SK-N-SH (cell line): ENCODE measurements around the gene E2F1. TPM values are rescaled to one million over a fixed set of nuclear protein-coding genes. Genes with fewer than 3 reads are reported as not detected.

Experiments used
- CTCF ChIA-PET: fragments of 300-600, 350-600 bp; formaldehyde crosslinking; extraction: SDS; loops from one replicate; lab custom pipeline; 2021; lab: Yijun Ruan, JAX
- POLR2A ChIA-PET: fragments of 350-600 bp; sonication (Branson Sonifier 250); formaldehyde crosslinking; extraction: SDS; loops from one replicate; lab custom pipeline; 2020; ENCODE audit warnings: antibody characterized with exemption, inconsistent platforms; lab: Yijun Ruan, JAX
- DNase-seq: peaks from one replicate; pipeline ENCODE4 v3.0.0; 2012
- H2AFZ ChIP-seq: fragments of 200-600 bp; sonication (generic); 2 replicates; pipeline ENCODE4 v1.8.1; 2016; ENCODE audit warnings: antibody characterized with exemption, mild to moderate bottlenecking, low read depth
- H3F3A ChIP-seq: fragments of 200-600 bp; sonication (generic); replicated peaks from 2 replicates; pipeline ENCODE3; 2016; ENCODE audit warnings: antibody characterized with exemption, mild to moderate bottlenecking; ENCODE audit not compliant: insufficient read depth
- H3K27ac ChIP-seq, 2 experiments: fragments of 200-500 bp in 1 of 2; fragments of 200-600 bp in 1 of 2; sonication (Bioruptor generic) in 1 of 2; sonication (generic), shearing (Covaris generic) in 1 of 2; 2 replicates each; pipeline versions ENCODE4 v1.5.1 to v1.6.1; 2014 to 2016; ENCODE audit warnings: low read depth in 2 of 2, inconsistent platforms in 1 of 2, low read length in 1 of 2, mild to moderate bottlenecking in 1 of 2, mixed read lengths in 1 of 2
- H3K27me3 ChIP-seq: fragments of 200-600 bp; sonication (generic), shearing (Covaris generic); 2 replicates; pipeline ENCODE4 v1.6.1; 2016; ENCODE audit warnings: mixed run types; ENCODE audit not compliant: insufficient read depth
- H3K36me3 ChIP-seq, 2 experiments: fragments of 200-500 bp in 1 of 2; fragments of 200-600 bp in 1 of 2; sonication (Bioruptor generic) in 1 of 2; sonication (generic) in 1 of 2; replicated peaks in 1 of 2; 2 replicates each; pipeline versions ENCODE3 to v1.5.1; 2014 to 2016; ENCODE audit warnings: low read length in 1 of 2, mild to moderate bottlenecking in 1 of 2; ENCODE audit not compliant: insufficient read depth in 2 of 2, control insufficient read depth in 1 of 2
- H3K4me1 ChIP-seq, 2 experiments: fragments of 200-500 bp in 1 of 2; fragments of 200-600 bp in 1 of 2; sonication (Bioruptor generic) in 1 of 2; sonication (generic), shearing (Covaris generic) in 1 of 2; 2 replicates each; pipeline versions ENCODE4 v1.5.1 to v1.6.1; 2014 to 2016; ENCODE audit warnings: low read depth in 1 of 2, low read length in 1 of 2, mixed run types in 1 of 2; ENCODE audit not compliant: insufficient read depth in 2 of 2, control insufficient read depth in 1 of 2
- H3K4me2 ChIP-seq: fragments of 200-600 bp; sonication (generic), shearing (Covaris generic); 2 replicates; pipeline ENCODE4 v1.6.1; 2017; ENCODE audit warnings: mixed run types
- H3K4me3 ChIP-seq, 2 experiments: fragments of 200-500 bp in 1 of 2; fragments of 200-600 bp in 1 of 2; sonication (Bioruptor generic) in 1 of 2; sonication (generic), shearing (Covaris generic) in 1 of 2; 2 replicates each; pipeline versions ENCODE4 v1.5.1 to v1.8.1; 2014 to 2016; ENCODE audit warnings: low read depth in 2 of 2, inconsistent platforms in 1 of 2, low read length in 1 of 2, mild to moderate bottlenecking in 1 of 2, mixed read lengths in 1 of 2, moderate library complexity in 1 of 2
- H3K79me2 ChIP-seq: fragments of 200-600 bp; sonication (generic); 2 replicates; pipeline ENCODE4 v1.8.1; 2017; ENCODE audit warnings: mild to moderate bottlenecking; ENCODE audit not compliant: insufficient read depth
- H3K9ac ChIP-seq: fragments of 200-600 bp; sonication (generic); 2 replicates; pipeline ENCODE4 v1.6.1; 2017; ENCODE audit warnings: mixed run types
- H3K9me2 ChIP-seq: fragments of 200-600 bp; sonication (generic); 2 replicates; pipeline ENCODE4 v1.6.1; 2017; ENCODE audit warnings: mixed run types
- H3K9me3 ChIP-seq: fragments of 200-600 bp; sonication (generic); 2 replicates; pipeline ENCODE4 v1.6.1; 2017; ENCODE audit warnings: mixed run types, mild to moderate bottlenecking, moderate library complexity
- H4K20me1 ChIP-seq: fragments of 200-600 bp; sonication (generic); 2 replicates; pipeline ENCODE4 v1.6.1; 2017; ENCODE audit warnings: mild to moderate bottlenecking, mixed run types; ENCODE audit not compliant: insufficient read depth
- ELF1 ChIP-seq: IDR thresholded peaks from 2 replicates; pipeline ENCODE4 v1.4.0; 2012
- EP300 ChIP-seq, 2 experiments: IDR thresholded peaks; 2 replicates each; pipeline versions ENCODE4 v1.4.0 to v1.6.1; 2012; ENCODE audit warnings: borderline replicate concordance in 1 of 2, low read depth in 1 of 2, low read length in 1 of 2
- FOSL2 ChIP-seq: IDR thresholded peaks from 2 replicates; pipeline ENCODE4 v1.4.0; 2012; ENCODE audit warnings: low read depth, mild to moderate bottlenecking, moderate library complexity, borderline replicate concordance
- GATA2 ChIP-seq: sonication (generic); formaldehyde crosslinking; IDR thresholded peaks from 2 replicates; pipeline ENCODE4 v1.5.0; 2020; ENCODE audit warnings: mild to moderate bottlenecking, missing genetic modification reagents
- POLR2AphosphoS5 ChIP-seq: IDR thresholded peaks from 2 replicates; pipeline ENCODE4 v1.6.1; 2012; ENCODE audit warnings: low read depth, low read length
- RCOR1 ChIP-seq: fragments of 150-350 bp; IDR thresholded peaks from 2 replicates; pipeline ENCODE4 v1.6.1; 2017; ENCODE audit warnings: antibody characterized with exemption, low read length
- RXRA ChIP-seq: IDR thresholded peaks from 2 replicates; pipeline ENCODE4 v1.4.0; 2012; ENCODE audit warnings: low read depth, mild to moderate bottlenecking, borderline replicate concordance
- SIN3A ChIP-seq: IDR thresholded peaks from 2 replicates; pipeline ENCODE4 v1.6.1; 2012; ENCODE audit warnings: low read depth, mild to moderate bottlenecking, low read length, moderate library complexity, borderline replicate concordance
- TAF1 ChIP-seq: IDR thresholded peaks from 2 replicates; pipeline ENCODE4 v1.6.1; 2012; ENCODE audit warnings: low read depth, mild to moderate bottlenecking, low read length, moderate library complexity, borderline replicate concordance
- TCF12 ChIP-seq: IDR thresholded peaks from 2 replicates; pipeline ENCODE4 v1.4.0; 2012
- WGBS: methylation state at CpG from one replicate; pipeline ENCODE4 v1.1.6; 2017; ENCODE audit warnings: low lambda C conversion rate; 5-methylcytosine and 5-hydroxymethylcytosine counted together
- polyA plus RNA-seq, 3 experiments: library from polyadenylated mRNA; depleted of rRNA; stranded (reverse); fragments of >200 nt; gene quantifications; 2 replicates each; pipeline ENCODE4 v1.2.3, GENCODE V29; 2012
- TF ChIP-seq, protein P1 (sequence below): IDR thresholded peaks from 2 replicates; pipeline ENCODE4 v1.6.1; 2012; ENCODE audit warnings: mild to moderate bottlenecking, low read depth, low read length, moderate library complexity
- TF ChIP-seq, protein P2 (sequence below): IDR thresholded peaks from 2 replicates; pipeline ENCODE4 v1.4.0; 2012; ENCODE audit warnings: low read depth, borderline replicate concordance
- TF ChIP-seq, protein P3 (sequence below): fragments of 150-350 bp; IDR thresholded peaks from 2 replicates; pipeline ENCODE4 v1.6.1; 2017; ENCODE audit warnings: antibody characterized with exemption, low read length, low read depth, borderline replicate concordance

The E2F1 gene
- polyA plus RNA-seq, 1 of the 3 experiments (the other 2 are of a cell fraction), result 15.0 TPM

DNA sequence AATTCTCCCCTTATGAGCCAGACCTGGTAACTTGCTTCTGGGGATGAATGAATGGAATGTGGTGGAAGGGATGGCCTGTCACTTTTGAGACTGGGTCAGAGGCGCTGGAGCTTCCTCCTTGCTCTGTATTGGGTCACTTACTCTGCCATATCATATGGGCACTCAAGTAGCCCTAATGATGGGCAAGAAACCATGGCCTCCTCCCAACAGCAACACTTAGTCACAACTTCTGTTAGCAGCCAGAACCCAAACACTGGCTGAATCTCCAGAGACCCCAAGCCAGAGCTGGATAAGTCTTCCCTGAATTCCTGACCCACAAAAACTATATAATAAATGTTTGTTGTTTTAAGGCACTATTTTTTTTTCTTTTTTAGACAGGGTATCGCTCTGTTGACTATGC is 5.5 kb downstream of the E2F1 start:
- H3K4me1 ChIP-seq, result peaks cover 7 to 14% of the 10 kb centered on the region in 2 experiments; a peak in 2 of 4 replicates
- POLR2A ChIA-PET, result no interaction called here
- H2AFZ ChIP-seq, result no peak overlapping the region
- CTCF ChIA-PET, result interaction anchor here (1.6 to 4.3 kb wide), 3 partner anchors 12 to 51 kb away, joined by 4 to 34 read pairs (median 7); partner anchors contain the start of genes ACTL10 and ZNF341
- no peaks in the 10 kb centered on the region for H3K27me3 ChIP-seq
- H3K79me2 ChIP-seq, result peaks cover 35% of the 10 kb centered on the region
- peaks cover 6% of the 10 kb centered on the region; the same call in 1 of the 2 replicates for H4K20me1 ChIP-seq
- TF ChIP-seq, protein P1, sequence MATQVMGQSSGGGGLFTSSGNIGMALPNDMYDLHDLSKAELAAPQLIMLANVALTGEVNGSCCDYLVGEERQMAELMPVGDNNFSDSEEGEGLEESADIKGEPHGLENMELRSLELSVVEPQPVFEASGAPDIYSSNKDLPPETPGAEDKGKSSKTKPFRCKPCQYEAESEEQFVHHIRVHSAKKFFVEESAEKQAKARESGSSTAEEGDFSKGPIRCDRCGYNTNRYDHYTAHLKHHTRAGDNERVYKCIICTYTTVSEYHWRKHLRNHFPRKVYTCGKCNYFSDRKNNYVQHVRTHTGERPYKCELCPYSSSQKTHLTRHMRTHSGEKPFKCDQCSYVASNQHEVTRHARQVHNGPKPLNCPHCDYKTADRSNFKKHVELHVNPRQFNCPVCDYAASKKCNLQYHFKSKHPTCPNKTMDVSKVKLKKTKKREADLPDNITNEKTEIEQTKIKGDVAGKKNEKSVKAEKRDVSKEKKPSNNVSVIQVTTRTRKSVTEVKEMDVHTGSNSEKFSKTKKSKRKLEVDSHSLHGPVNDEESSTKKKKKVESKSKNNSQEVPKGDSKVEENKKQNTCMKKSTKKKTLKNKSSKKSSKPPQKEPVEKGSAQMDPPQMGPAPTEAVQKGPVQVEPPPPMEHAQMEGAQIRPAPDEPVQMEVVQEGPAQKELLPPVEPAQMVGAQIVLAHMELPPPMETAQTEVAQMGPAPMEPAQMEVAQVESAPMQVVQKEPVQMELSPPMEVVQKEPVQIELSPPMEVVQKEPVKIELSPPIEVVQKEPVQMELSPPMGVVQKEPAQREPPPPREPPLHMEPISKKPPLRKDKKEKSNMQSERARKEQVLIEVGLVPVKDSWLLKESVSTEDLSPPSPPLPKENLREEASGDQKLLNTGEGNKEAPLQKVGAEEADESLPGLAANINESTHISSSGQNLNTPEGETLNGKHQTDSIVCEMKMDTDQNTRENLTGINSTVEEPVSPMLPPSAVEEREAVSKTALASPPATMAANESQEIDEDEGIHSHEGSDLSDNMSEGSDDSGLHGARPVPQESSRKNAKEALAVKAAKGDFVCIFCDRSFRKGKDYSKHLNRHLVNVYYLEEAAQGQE, result no peak
- TF ChIP-seq SIN3A, result no peak
- TF ChIP-seq TCF12, result no peak
- TF ChIP-seq RXRA, result no peak
- no peak for TF ChIP-seq POLR2AphosphoS5
- H3F3A ChIP-seq, result no peaks in the 10 kb centered on the region
- WGBS, result 100% methylated on average over 2 of the region's 2 CpGs
- no peak overlapping the region for H3K4me3 ChIP-seq
- H3K27ac ChIP-seq, result no peak overlapping the region
- DNase-seq, result no peak
- H3K4me2 ChIP-seq, result no peak overlapping the region
- no peaks in the 10 kb centered on the region for H3K9me3 ChIP-seq
- no peaks in the 10 kb centered on the region for H3K36me3 ChIP-seq
- no peak overlapping the region for H3K9ac ChIP-seq
- no peaks in the 10 kb centered on the region for H3K9me2 ChIP-seq

DNA sequence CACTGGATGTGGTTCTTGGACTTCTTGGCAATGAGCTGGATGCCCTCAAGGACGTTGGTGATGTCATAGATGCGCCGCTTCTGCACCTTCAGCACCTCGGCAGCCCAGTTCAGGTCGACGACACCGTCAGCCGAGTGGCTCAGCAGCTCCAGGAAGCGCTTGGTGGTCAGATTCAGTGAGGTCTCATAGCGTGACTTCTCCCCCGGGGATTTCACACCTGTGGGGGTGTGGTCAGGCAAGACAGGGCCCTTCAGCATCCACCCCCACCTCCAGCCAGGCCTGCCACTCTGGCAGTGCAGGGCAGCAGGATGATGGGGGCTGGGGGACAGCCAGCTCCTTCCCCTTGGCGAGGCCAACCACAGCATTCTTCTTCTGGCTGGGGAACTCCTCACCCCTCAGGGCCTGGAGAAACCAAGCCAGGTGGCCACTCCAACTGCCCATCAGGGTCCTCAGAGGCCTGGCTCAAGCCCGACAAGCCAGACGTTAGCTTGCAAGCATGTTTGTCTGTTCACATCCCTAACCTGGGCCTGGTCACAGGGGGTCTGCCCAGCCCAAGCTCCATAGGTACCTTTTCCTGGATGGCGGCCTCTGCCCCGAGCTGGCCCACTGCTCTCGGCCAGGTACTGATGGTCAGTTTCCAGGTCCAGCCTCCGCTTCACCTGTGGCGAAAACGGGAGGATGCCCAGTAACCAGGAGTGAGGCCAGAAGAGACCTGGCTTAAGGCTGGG is 6.3 kb downstream of the E2F1 start:
- Histone ChIP-seq H3K4me2 (no peak overlapping the region), H4K20me1 (peaks cover 6% of the 10 kb centered on the region; the same call in 1 of the 2 replicates), H3K27me3 (no peaks in the 10 kb centered on the region), H2AFZ (no peak overlapping the region), H3K4me3 (no peak overlapping the region), H3F3A (peaks cover 6% of the 10 kb centered on the region), H3K4me1 (peaks cover 2 to 12% of the 10 kb centered on the region in 2 experiments; a peak in 2 of 4 replicates), H3K36me3 (no peaks in the 10 kb centered on the region), H3K79me2 (peaks cover 29% of the 10 kb centered on the region), H3K9me2 (no peaks in the 10 kb centered on the region), H3K9me3 (no peaks in the 10 kb centered on the region), H3K27ac (no peak overlapping the region), H3K9ac (no peak overlapping the region)
- DNase-seq, result no peak
- CTCF ChIA-PET, result interaction anchor here (0.8 to 4.3 kb wide), 3 partner anchors 12 to 52 kb away, joined by 3 to 34 read pairs (median 4); partner anchors contain the start of genes ACTL10 and ZNF341
- POLR2A ChIA-PET, result no interaction called here
- WGBS, result 94% methylated on average over 7 of the region's 20 CpGs
- no peak for TF ChIP-seq GATA2
- TF ChIP-seq, protein P2, sequence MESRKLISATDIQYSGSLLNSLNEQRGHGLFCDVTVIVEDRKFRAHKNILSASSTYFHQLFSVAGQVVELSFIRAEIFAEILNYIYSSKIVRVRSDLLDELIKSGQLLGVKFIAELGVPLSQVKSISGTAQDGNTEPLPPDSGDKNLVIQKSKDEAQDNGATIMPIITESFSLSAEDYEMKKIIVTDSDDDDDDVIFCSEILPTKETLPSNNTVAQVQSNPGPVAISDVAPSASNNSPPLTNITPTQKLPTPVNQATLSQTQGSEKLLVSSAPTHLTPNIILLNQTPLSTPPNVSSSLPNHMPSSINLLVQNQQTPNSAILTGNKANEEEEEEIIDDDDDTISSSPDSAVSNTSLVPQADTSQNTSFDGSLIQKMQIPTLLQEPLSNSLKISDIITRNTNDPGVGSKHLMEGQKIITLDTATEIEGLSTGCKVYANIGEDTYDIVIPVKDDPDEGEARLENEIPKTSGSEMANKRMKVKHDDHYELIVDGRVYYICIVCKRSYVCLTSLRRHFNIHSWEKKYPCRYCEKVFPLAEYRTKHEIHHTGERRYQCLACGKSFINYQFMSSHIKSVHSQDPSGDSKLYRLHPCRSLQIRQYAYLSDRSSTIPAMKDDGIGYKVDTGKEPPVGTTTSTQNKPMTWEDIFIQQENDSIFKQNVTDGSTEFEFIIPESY, result no peak
- TF ChIP-seq, protein P3, sequence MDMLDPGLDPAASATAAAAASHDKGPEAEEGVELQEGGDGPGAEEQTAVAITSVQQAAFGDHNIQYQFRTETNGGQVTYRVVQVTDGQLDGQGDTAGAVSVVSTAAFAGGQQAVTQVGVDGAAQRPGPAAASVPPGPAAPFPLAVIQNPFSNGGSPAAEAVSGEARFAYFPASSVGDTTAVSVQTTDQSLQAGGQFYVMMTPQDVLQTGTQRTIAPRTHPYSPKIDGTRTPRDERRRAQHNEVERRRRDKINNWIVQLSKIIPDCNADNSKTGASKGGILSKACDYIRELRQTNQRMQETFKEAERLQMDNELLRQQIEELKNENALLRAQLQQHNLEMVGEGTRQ, result no peak
- no peak for TF ChIP-seq EP300 (IDR thresholded peaks at IDR 0.05; ENCODE audit: borderline replicate concordance in 1 of 2, low read depth in 1 of 2, low read length in 1 of 2)
- no peak for TF ChIP-seq ELF1
- no peak for TF ChIP-seq FOSL2
- TF ChIP-seq RCOR1, result no peak
- no peak for TF ChIP-seq RXRA
- no peak for TF ChIP-seq TAF1
